ENCODE measurements around the gene GNL2.

GRCh38 chr1:37601441-37601840 is 5.7 kb upstream of the GNL2 start:
- TF ChIP-seq, protein P1, sequence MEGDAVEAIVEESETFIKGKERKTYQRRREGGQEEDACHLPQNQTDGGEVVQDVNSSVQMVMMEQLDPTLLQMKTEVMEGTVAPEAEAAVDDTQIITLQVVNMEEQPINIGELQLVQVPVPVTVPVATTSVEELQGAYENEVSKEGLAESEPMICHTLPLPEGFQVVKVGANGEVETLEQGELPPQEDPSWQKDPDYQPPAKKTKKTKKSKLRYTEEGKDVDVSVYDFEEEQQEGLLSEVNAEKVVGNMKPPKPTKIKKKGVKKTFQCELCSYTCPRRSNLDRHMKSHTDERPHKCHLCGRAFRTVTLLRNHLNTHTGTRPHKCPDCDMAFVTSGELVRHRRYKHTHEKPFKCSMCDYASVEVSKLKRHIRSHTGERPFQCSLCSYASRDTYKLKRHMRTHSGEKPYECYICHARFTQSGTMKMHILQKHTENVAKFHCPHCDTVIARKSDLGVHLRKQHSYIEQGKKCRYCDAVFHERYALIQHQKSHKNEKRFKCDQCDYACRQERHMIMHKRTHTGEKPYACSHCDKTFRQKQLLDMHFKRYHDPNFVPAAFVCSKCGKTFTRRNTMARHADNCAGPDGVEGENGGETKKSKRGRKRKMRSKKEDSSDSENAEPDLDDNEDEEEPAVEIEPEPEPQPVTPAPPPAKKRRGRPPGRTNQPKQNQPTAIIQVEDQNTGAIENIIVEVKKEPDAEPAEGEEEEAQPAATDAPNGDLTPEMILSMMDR (IDR thresholded peaks at IDR 0.05): no peak
- no peak for TF ChIP-seq POLR2A (IDR thresholded peaks at IDR 0.05)
